Fibroblast of pulmonary artery (primary cell): ENCODE results near the gene PACSIN3.
A peak's percentile ranks its signal among the peaks of the same experiment; 100 is the strongest.

Experiments
- DNase-seq: peaks from one replicate; pipeline ENCODE4 v3.0.0-alpha.2; 2010; ENCODE audit warnings: low read depth
- H3K4me3 ChIP-seq: replicated peaks from 2 replicates; pipeline ENCODE4 v1.5.1; 2011; ENCODE audit warnings: low read depth, mild to moderate bottlenecking, control low read depth, low read length, moderate library complexity
- CTCF ChIP-seq: IDR thresholded peaks from 2 replicates; pipeline ENCODE4 v1.5.1; 2011; ENCODE audit warnings: mild to moderate bottlenecking, control low read depth, low read length, inconsistent platforms; ENCODE audit errors: missing control alignments

The PACSIN3 gene

DNA sequence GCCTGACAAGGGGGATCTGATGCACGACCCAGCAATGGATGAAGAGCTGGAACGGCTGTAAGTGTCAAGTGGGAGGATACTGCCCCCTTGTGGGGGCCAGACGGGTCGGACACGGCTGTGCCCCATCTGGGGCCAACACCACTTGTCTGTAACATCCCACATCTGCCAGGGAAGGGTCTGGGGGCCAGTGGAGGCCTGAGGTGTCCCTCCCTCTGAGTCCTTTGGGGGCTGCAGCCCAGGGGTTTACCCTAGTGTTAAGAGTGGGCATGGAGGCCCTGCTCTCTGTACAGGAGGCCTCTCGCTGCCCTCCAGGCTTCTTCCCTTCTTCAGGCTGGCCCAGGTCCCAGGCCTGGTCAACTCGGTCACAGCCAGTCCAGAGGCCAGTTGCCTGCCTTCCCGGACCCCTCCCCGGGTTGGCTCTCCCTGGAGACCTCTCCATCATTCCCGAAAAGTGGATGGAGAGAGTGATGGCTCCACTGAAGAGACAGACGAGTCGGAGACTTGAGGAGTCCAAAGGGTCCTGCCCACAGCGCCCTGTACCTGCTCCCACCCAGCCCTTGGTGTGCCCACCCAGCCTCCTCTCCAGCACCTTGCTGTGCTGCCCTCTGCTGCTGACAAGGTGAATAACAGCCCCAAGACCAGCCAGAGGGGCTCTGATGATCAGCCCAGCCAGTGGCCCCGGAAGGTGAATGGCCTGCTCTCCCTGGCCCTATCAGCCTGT is 24.9 kb downstream of the PACSIN3 start:
- H3K4me3 ChIP-seq, result no peak overlapping the region
- peak; percentile 84 for TF ChIP-seq CTCF
- DNase-seq, result peak; percentile 77

GRCh38 chr11:47160753-47161133 is 25.5 kb downstream of the PACSIN3 start:
- no peak for DNase-seq

GRCh38 chr11:47158242-47158641 is 28.0 kb downstream of the PACSIN3 start:
- TF ChIP-seq CTCF, result no peak

More at GRCh38 chr11:47160753-47161133, 25.5 kb downstream of the PACSIN3 start:
- no peak overlapping the region for H3K4me3 ChIP-seq
- TF ChIP-seq CTCF, result no peak

DNA sequence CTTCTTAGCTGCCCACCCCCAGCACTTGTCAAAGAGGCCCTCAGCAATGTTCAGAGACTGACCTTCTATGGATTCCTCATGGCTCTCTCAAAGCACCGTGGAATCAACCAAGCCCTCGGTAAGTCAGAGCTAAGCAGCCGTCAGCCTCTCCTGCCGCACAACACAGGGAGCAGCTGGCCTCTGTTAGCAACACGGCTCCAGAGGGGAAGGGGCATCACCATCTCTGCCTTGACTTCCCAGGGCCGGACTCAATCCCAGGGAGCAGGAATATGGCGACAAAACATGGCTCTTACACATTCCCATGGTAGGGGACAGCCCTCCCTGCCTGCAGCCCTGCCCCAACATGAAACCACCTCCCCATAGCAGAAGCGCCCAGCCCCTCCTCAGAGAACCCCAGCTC is 28.4 kb downstream of the PACSIN3 start:
- TF ChIP-seq CTCF, result no peak
- no peak overlapping the region for H3K4me3 ChIP-seq

More at GRCh38 chr11:47158242-47158641, 28.0 kb downstream of the PACSIN3 start:
- no peak overlapping the region for H3K4me3 ChIP-seq
- DNase-seq, result no peak

DNA sequence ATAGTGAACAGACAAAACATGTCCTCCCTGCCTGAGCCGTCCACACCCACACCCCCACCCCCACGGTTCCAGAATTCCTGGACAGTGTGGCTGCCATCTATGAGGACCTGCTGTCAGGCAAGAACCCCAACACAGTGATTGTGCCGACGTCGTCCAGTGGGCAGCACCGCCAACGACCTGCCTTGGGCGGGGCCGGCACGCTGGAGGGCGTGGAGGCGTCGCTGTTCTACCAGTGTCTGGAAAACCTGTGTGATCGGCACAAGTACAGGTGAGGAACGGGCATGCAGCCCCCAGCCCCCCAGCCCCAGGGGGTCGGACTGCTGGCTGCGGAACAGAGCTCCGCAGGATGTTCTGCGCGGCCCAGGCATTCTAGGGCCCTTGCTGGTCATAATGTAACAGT is 29.3 kb downstream of the PACSIN3 start:
- no peak for DNase-seq
- TF ChIP-seq CTCF, result no peak
- no peak overlapping the region for H3K4me3 ChIP-seq

More for the DNA sequence above, 28.4 kb downstream of the PACSIN3 start:
- DNase-seq, result no peak

DNA sequence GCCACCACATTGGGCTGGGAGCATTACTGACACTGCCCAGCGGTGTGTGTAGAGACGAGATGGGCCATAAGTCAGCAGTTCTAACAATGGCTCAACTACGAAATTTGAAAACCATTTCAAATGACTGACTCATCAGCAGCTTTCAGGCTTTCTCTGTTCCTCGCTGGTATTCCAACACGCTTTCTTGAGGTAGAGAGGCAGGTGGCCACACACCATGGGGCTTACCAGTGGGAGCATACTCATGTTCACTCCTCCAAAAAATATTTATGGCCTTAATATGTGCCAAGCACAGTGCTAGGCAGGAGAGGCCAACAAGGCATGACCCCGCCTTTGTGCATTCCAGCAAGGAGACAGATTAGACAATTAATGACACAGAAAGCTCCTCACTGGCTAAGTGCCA is 29.9 kb downstream of the PACSIN3 start:
- TF ChIP-seq CTCF, result no peak
- no peak for DNase-seq
- no peak overlapping the region for H3K4me3 ChIP-seq

GRCh38 chr11:47155879-47156278 is 30.4 kb downstream of the PACSIN3 start:
- no peak for DNase-seq
- TF ChIP-seq CTCF, result no peak
- H3K4me3 ChIP-seq, result no peak overlapping the region
